Smooth muscle cell (in vitro differentiated cells): ENCODE results near the gene SF3B4. TPM values are rescaled to one million over a fixed set of nuclear protein-coding genes. Genes with fewer than 3 reads are reported as not detected.
A peak's percentile ranks its signal among the peaks of the same experiment; 100 is the strongest.

Source experiments
- DNase-seq: peaks from one replicate; lab custom pipeline; 2025; ENCODE audit not compliant: unreplicated experiment; lab: John Stamatoyannopoulos, UW
- H2AFZ ChIP-seq: fragments of 200-600 bp; sonication (generic); 2 replicates; pipeline ENCODE4 v1.6.0; 2016; ENCODE audit warnings: antibody characterized with exemption, low read depth, mild to moderate bottlenecking
- H3F3A ChIP-seq: fragments of 200-600 bp; sonication (generic); 2 replicates; pipeline ENCODE4 v1.6.0; 2017; ENCODE audit warnings: antibody characterized with exemption, low read depth
- H3K27ac ChIP-seq: fragments of 200-600 bp; sonication (generic); 2 replicates; pipeline ENCODE4 v1.5.1; 2016; ENCODE audit warnings: low read depth, mild to moderate bottlenecking
- H3K27me3 ChIP-seq: fragments of 200-600 bp; sonication (generic); 2 replicates; pipeline ENCODE4 v1.6.1; 2016; ENCODE audit warnings: low read depth, mild to moderate bottlenecking
- H3K36me3 ChIP-seq: fragments of 200-600 bp; sonication (generic); 2 replicates; pipeline ENCODE4 v1.5.1; 2016; ENCODE audit warnings: low read depth
- H3K4me1 ChIP-seq: fragments of 200-600 bp; sonication (generic); 2 replicates; pipeline ENCODE4 v1.5.1; 2016; ENCODE audit warnings: low read depth
- H3K4me2 ChIP-seq: fragments of 200-600 bp; sonication (generic); 2 replicates; pipeline ENCODE4 v1.6.0; 2016; ENCODE audit warnings: mild to moderate bottlenecking
- H3K4me3 ChIP-seq: fragments of 200-600 bp; sonication (generic); 2 replicates; pipeline ENCODE4 v1.5.1; 2016; ENCODE audit warnings: mild to moderate bottlenecking
- H3K79me2 ChIP-seq: fragments of 200-600 bp; sonication (generic); 2 replicates; pipeline ENCODE4 v1.6.0; 2016; ENCODE audit warnings: low read depth, mild to moderate bottlenecking
- H3K9ac ChIP-seq: fragments of 200-600 bp; sonication (generic); 2 replicates; pipeline ENCODE4 v1.6.0; 2016; ENCODE audit warnings: low read depth
- H3K9me3 ChIP-seq: fragments of 200-600 bp; sonication (generic); replicated peaks from 2 replicates; pipeline ENCODE4 v1.5.1; 2016; ENCODE audit warnings: low read depth
- H4K20me1 ChIP-seq: fragments of 200-600 bp; sonication (generic); 2 replicates; pipeline ENCODE4 v1.6.0; 2016; ENCODE audit warnings: low read depth
- WGBS: methylation state at CpG from one replicate; pipeline ENCODE4 v1.1.7; 2016; ENCODE audit warnings: low lambda C conversion rate; 5-methylcytosine and 5-hydroxymethylcytosine counted together
- polyA plus RNA-seq: library from polyadenylated mRNA; unstranded; fragments of >200 nt; fragmentation: Nextera tagmentation; extraction: Ambion mirVana; gene quantifications from 2 replicates; pipeline ENCODE4 v1.2.1, GENCODE V29; 2016
- total RNA-seq: library from RNA; depleted of rRNA; stranded (reverse); fragments of >200 nt; gene quantifications from 2 replicates; pipeline ENCODE4 v1.2.3, GENCODE V29; 2014
- TF ChIP-seq, protein P1 (sequence below): fragments of 200-600 bp; sonication (generic); IDR thresholded peaks from 2 replicates; pipeline ENCODE4 v1.5.1; 2017; ENCODE audit warnings: borderline replicate concordance, mild to moderate bottlenecking, antibody characterized with exemption; ENCODE audit not compliant: insufficient read depth, poor library complexity, severe bottlenecking

The SF3B4 gene
- total RNA-seq (27.3 and 32.8 TPM in 2 replicates), polyA plus RNA-seq (72.9 and 75.3 TPM in 2 replicates)

DNA sequence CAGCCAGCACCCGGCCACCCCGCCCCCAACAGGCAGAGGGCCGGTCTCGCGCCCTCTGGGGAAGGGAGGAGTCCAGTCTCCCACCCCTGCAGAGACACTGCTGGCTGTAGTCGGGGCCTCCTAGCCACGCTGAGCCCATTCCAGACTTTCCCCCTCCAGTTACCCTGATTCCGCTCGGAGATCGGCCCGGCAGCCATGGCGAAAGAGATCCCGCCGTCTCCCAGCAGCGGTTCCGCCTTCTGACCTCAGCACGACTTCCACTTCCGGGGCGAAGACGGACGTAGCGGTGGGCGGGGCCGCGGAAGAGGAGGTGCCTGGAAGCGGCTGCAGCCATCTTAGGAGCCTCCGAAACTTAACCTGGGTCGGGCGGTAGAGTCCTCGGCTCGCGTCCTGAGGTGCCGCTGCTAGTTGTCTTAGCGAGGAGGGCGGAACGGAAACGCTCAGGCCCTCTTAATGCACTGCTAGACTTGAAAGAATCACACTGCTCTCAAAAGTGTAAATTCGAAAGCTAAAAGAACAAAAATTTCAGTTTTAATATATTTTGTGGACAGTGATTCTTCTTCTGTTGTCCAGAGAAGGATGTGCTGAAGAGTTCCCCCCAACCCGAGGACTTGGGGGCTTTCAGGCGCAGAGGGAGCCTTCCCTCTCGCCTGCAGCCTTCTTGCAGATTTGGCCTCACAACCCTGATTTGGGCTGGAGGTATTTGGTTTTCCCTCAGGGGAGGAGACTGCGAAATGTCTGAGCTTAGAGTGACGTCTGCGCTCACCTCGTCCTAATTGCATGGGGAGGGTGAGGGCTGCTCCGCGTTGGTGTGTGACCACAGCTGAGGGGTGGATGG is at the start of gene SF3B4:
SF3B4 (minus strand) TSS at position 241 of the 838 bp plus-strand sequence; CDS start at position 197, 44 bp downstream.
- H4K20me1 ChIP-seq: peaks cover 14% of the 10 kb centered on the region
- H3K27ac ChIP-seq: peak within 1 kb of the TSS; percentile 92
- peaks cover 26% of the 10 kb centered on the region for H3K79me2 ChIP-seq
- H3K9me3 ChIP-seq: no peaks in the 10 kb centered on the region
- under 1% methylated on average over 44 of the region's 47 CpGs for WGBS
- H3F3A ChIP-seq: peaks cover 8% of the 10 kb centered on the region
- peak within 1 kb of the TSS; percentile 96 for H3K4me3 ChIP-seq
- H3K36me3 ChIP-seq: peaks cover 14% of the 10 kb centered on the region
- H2AFZ ChIP-seq: peak within 1 kb of the TSS; percentile 89
- H3K4me2 ChIP-seq: peak within 1 kb of the TSS; percentile 92
- H3K27me3 ChIP-seq: no peaks in the 10 kb centered on the region
- TF ChIP-seq, protein P1, sequence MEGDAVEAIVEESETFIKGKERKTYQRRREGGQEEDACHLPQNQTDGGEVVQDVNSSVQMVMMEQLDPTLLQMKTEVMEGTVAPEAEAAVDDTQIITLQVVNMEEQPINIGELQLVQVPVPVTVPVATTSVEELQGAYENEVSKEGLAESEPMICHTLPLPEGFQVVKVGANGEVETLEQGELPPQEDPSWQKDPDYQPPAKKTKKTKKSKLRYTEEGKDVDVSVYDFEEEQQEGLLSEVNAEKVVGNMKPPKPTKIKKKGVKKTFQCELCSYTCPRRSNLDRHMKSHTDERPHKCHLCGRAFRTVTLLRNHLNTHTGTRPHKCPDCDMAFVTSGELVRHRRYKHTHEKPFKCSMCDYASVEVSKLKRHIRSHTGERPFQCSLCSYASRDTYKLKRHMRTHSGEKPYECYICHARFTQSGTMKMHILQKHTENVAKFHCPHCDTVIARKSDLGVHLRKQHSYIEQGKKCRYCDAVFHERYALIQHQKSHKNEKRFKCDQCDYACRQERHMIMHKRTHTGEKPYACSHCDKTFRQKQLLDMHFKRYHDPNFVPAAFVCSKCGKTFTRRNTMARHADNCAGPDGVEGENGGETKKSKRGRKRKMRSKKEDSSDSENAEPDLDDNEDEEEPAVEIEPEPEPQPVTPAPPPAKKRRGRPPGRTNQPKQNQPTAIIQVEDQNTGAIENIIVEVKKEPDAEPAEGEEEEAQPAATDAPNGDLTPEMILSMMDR: no peak
- peak within 1 kb of the TSS; percentile 91 for H3K9ac ChIP-seq
- peaks cover 17% of the 10 kb centered on the region for H3K4me1 ChIP-seq
- peak; percentile 69 for DNase-seq

DNA sequence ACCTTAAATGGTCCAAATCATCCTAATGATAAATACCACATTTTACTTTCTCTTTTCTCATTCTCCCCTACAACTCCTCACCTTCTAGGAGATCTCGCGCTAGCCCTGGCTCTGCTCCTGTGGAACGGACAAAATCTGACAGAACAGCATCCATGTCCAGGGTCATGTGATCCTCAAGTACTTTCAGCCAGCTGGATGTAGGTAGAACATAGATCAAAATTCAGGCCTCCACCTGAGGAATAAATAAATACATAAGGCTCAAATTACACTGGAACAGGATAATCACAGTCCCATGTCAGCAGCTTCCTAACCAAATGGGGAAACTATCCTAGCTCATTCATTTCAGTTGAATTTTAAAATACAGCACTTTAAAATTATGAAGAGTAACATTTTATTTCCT is 49.7 kb upstream of the SF3B4 start:
- no peaks in the 10 kb centered on the region for H3K4me1 ChIP-seq

GRCh38 chr1:149972547-149972946 is 44.9 kb upstream of the SF3B4 start:
- DNase-seq: no peak
- Histone ChIP-seq H3K36me3 (peaks cover 17% of the 10 kb centered on the region), H2AFZ (no peak overlapping the region), H3K79me2 (peaks cover 12% of the 10 kb centered on the region), H3K4me2 (no peak overlapping the region), H4K20me1 (peaks cover 11% of the 10 kb centered on the region), H3K9ac (no peak overlapping the region), H3F3A (no peaks in the 10 kb centered on the region), H3K27ac (no peak overlapping the region), H3K4me1 (no peaks in the 10 kb centered on the region), H3K4me3 (no peak overlapping the region), H3K9me3 (no peaks in the 10 kb centered on the region), H3K27me3 (no peaks in the 10 kb centered on the region)
- WGBS: 97% methylated on average over 2 of the region's 2 CpGs
- TF ChIP-seq, protein P1: no peak

More for the DNA sequence above, 49.7 kb upstream of the SF3B4 start:
- peaks cover 40% of the 10 kb centered on the region for H4K20me1 ChIP-seq
- DNase-seq: no peak
- H3K27ac ChIP-seq: no peak overlapping the region
- peaks cover 11% of the 10 kb centered on the region for H3K36me3 ChIP-seq
- H3K79me2 ChIP-seq: peaks cover 60% of the 10 kb centered on the region
- no peak overlapping the region for H3K4me2 ChIP-seq
- no peaks in the 10 kb centered on the region for H3F3A ChIP-seq
- no peaks in the 10 kb centered on the region for H3K9me3 ChIP-seq
- H3K4me3 ChIP-seq: no peak overlapping the region
- H3K27me3 ChIP-seq: no peaks in the 10 kb centered on the region
- WGBS: 99% methylated on average over 3 of the region's 3 CpGs
- no peak overlapping the region for H3K9ac ChIP-seq
- H2AFZ ChIP-seq: no peak overlapping the region
- TF ChIP-seq, protein P1: no peak

DNA sequence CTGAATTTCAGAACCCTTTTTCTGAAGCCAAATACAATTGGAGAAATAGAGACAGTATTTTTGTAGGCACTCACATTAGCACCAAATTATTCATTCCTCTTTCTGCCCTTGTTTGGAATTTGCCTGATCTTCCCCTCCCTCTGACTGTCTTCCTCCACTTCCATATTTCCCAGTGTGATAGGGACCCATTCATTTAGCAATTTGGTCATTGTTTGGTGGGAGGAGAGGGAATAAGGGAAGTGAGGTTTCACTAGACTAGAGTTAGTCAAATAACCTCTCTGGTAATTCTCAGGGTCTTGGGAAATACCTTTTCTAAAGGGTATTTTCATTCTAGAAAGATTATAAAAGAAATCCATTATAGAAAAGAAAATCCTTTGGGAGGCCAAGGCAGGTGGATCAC is 40.0 kb upstream of the SF3B4 start:
- H3K4me3 ChIP-seq: no peak overlapping the region
- H3K4me1 ChIP-seq: no peaks in the 10 kb centered on the region
- H3K4me2 ChIP-seq: no peak overlapping the region
- TF ChIP-seq, protein P1: no peak
- peaks cover 7% of the 10 kb centered on the region for H4K20me1 ChIP-seq
- DNase-seq: no peak
- no peaks in the 10 kb centered on the region for H3K79me2 ChIP-seq
- H2AFZ ChIP-seq: no peak overlapping the region
- H3K27me3 ChIP-seq: no peaks in the 10 kb centered on the region
- peaks cover 11% of the 10 kb centered on the region for H3F3A ChIP-seq
- H3K36me3 ChIP-seq: peaks cover 12% of the 10 kb centered on the region
- H3K27ac ChIP-seq: no peak overlapping the region
- no peak overlapping the region for H3K9ac ChIP-seq
- H3K9me3 ChIP-seq: no peaks in the 10 kb centered on the region
